H1 (cell line): ENCODE results near the gene POLR2L. TPM values are rescaled to one million over a fixed set of nuclear protein-coding genes. Genes with fewer than 3 reads are reported as not detected.

ENCODE experiments used
- CTCF ChIA-PET: fragments of 300-600 bp; sonication (Branson Sonifier 250); formaldehyde crosslinking; loops from one replicate; lab custom pipeline; 2021; ENCODE audit not compliant: partially characterized antibody; lab: Charles Lee
- POLR2A ChIA-PET: fragments of 300-600 bp; sonication (Branson Sonifier 250); formaldehyde crosslinking; loops from one replicate; lab custom pipeline; 2021; ENCODE audit warnings: inconsistent platforms; ENCODE audit not compliant: partially characterized antibody; lab: Charles Lee
- DNase-seq, 2 experiments: peaks; one replicate each; pipeline versions ENCODE4 v3.0.0 to v3.0.0-alpha.2; 2010 to 2022; ENCODE audit warnings: low spot score in 2 of 2, low read depth in 1 of 2, mixed read lengths in 1 of 2
- FAIRE-seq: peaks from 2 replicates; lab custom pipeline; 2011; peaks lifted over from hg19 to GRCh38; lab: Jason Lieb, UNC
- H2AFZ ChIP-seq: 2 replicates; pipeline ENCODE4 v1.8.1; 2012; ENCODE audit warnings: low read length, inconsistent platforms
- H2AK5ac ChIP-seq: 2 replicates; pipeline ENCODE4 v1.6.1; 2013; ENCODE audit warnings: low read depth, low read length
- H2BK120ac ChIP-seq: replicated peaks from 2 replicates; pipeline ENCODE3; 2013; ENCODE audit warnings: low read depth, low read length, inconsistent platforms
- H2BK12ac ChIP-seq: 2 replicates; pipeline ENCODE4 v1.6.1; 2013; ENCODE audit warnings: low read depth, low read length
- H2BK15ac ChIP-seq: 2 replicates; pipeline ENCODE4 v1.6.1; 2013; ENCODE audit warnings: low read length
- H2BK20ac ChIP-seq: 2 replicates; pipeline ENCODE4 v1.6.1; 2013; ENCODE audit warnings: low read length
- H2BK5ac ChIP-seq: 2 replicates; pipeline ENCODE4 v1.6.1; 2013; ENCODE audit warnings: low read depth, low read length
- H3K14ac ChIP-seq: 2 replicates; pipeline ENCODE4 v1.6.1; 2013; ENCODE audit warnings: inconsistent platforms; ENCODE audit not compliant: insufficient read length
- H3K18ac ChIP-seq: 2 replicates; pipeline ENCODE4 v1.6.1; 2013; ENCODE audit warnings: low read length; ENCODE audit errors: extremely low read depth
- H3K23ac ChIP-seq: 2 replicates; pipeline ENCODE4 v1.6.1; 2013; ENCODE audit warnings: inconsistent platforms; ENCODE audit not compliant: insufficient read length
- H3K23me2 ChIP-seq: 2 replicates; pipeline ENCODE4 v1.6.1; 2013; ENCODE audit warnings: low read depth, low read length
- H3K27ac ChIP-seq: 2 replicates; pipeline ENCODE4 v1.6.1; 2011; ENCODE audit warnings: low read depth, low read length, inconsistent platforms
- H3K27me3 ChIP-seq, 4 experiments: replicated peaks in 1 of 4; 1 replicate in 1 of 4; 2 replicates in 3 of 4; pipeline versions ENCODE4 v1.6.1 to v1.8.1; 2011 to 2013; ENCODE audit warnings: low read length in 3 of 4, mild to moderate bottlenecking in 3 of 4, inconsistent platforms in 2 of 4, mixed read lengths in 2 of 4, moderate library complexity in 1 of 4; ENCODE audit not compliant: control insufficient read depth in 3 of 4, insufficient read depth in 3 of 4; ENCODE audit errors: extremely low read depth in 1 of 4
- H3K36me3 ChIP-seq, 4 experiments: 2 replicates each; pipeline versions ENCODE4 v1.6.1 to v1.8.1; 2011 to 2013; ENCODE audit warnings: mild to moderate bottlenecking in 4 of 4, low read length in 3 of 4, moderate library complexity in 2 of 4, control low read depth in 1 of 4, inconsistent platforms in 1 of 4; ENCODE audit not compliant: insufficient read depth in 4 of 4, control insufficient read depth in 2 of 4
- H3K4ac ChIP-seq: replicated peaks from 2 replicates; pipeline ENCODE3; 2013; ENCODE audit warnings: low read length, low read depth, mixed read lengths, inconsistent platforms; ENCODE audit not compliant: insufficient read length
- H3K4me1 ChIP-seq, 4 experiments: replicated peaks in 1 of 4; 1 replicate in 1 of 4; 2 replicates in 3 of 4; pipeline versions ENCODE4 v1.6.1 to v1.8.1; 2011 to 2013; ENCODE audit warnings: low read length in 3 of 4, inconsistent platforms in 2 of 4, mixed read lengths in 1 of 4; ENCODE audit not compliant: insufficient read depth in 4 of 4, control insufficient read depth in 3 of 4
- H3K4me2 ChIP-seq, 2 experiments: 2 replicates each; pipeline versions ENCODE4 v1.6.1 to v1.8.1; 2011 to 2013; ENCODE audit warnings: low read depth in 2 of 2, low read length in 2 of 2, control low read depth in 1 of 2, inconsistent platforms in 1 of 2, mild to moderate bottlenecking in 1 of 2; ENCODE audit not compliant: insufficient read depth in 1 of 2
- H3K4me3 ChIP-seq, 4 experiments: fragments of 200-600, 300-600 bp in 1 of 4; sonication (generic), shearing (Covaris generic), sonication (Bioruptor Twin) in 1 of 4; 2 replicates each; pipeline versions ENCODE4 v1.5.1 to v1.8.1; 2011 to 2016; ENCODE audit warnings: low read length in 4 of 4, low read depth in 3 of 4, control low read depth in 2 of 4, inconsistent platforms in 2 of 4, mild to moderate bottlenecking in 2 of 4, mixed read lengths in 1 of 4, moderate library complexity in 1 of 4; ENCODE audit not compliant: insufficient read depth in 2 of 4; ENCODE audit errors: extremely low read depth in 1 of 4
- H3K56ac ChIP-seq: replicated peaks from 2 replicates; pipeline ENCODE3; 2013; ENCODE audit warnings: low read depth, mild to moderate bottlenecking, mixed read lengths, low read length, inconsistent platforms; ENCODE audit not compliant: insufficient read length
- H3K79me1 ChIP-seq: 2 replicates; pipeline ENCODE4 v1.6.1; 2013; ENCODE audit warnings: low read depth, low read length, control low read depth
- H3K79me2 ChIP-seq, 2 experiments: 2 replicates each; pipeline versions ENCODE4 v1.6.1 to v1.8.1; 2012 to 2013; ENCODE audit warnings: low read length in 2 of 2, mild to moderate bottlenecking in 2 of 2, inconsistent platforms in 1 of 2; ENCODE audit not compliant: insufficient read depth in 2 of 2, control insufficient read depth in 1 of 2
- H3K9ac ChIP-seq, 4 experiments: replicated peaks in 1 of 4; 1 replicate in 1 of 4; 2 replicates in 3 of 4; pipeline versions ENCODE4 v1.6.1 to v1.8.1; 2011 to 2013; ENCODE audit warnings: low read depth in 3 of 4, low read length in 3 of 4, control low read depth in 2 of 4, mild to moderate bottlenecking in 2 of 4, moderate library complexity in 2 of 4, inconsistent platforms in 1 of 4; ENCODE audit errors: extremely low read depth in 1 of 4
- H3K9me3 ChIP-seq, 2 experiments: 2 replicates each; pipeline versions ENCODE4 v1.6.1 to v1.8.1; 2012 to 2013; ENCODE audit warnings: mild to moderate bottlenecking in 2 of 2, moderate library complexity in 2 of 2, control low read depth in 1 of 2, inconsistent platforms in 1 of 2, low read depth in 1 of 2, low read length in 1 of 2, mixed read lengths in 1 of 2; ENCODE audit not compliant: insufficient read depth in 2 of 2
- H4K20me1 ChIP-seq, 2 experiments: replicated peaks in 1 of 2; 2 replicates each; pipeline versions ENCODE3 to v1.8.1; 2011 to 2013; ENCODE audit warnings: inconsistent platforms in 2 of 2, low read length in 2 of 2, mild to moderate bottlenecking in 1 of 2; ENCODE audit not compliant: insufficient read depth in 2 of 2, control insufficient read depth in 1 of 2
- H4K5ac ChIP-seq: 2 replicates; pipeline ENCODE4 v1.6.1; 2013; ENCODE audit warnings: low read length, low read depth, mixed read lengths, inconsistent platforms; ENCODE audit not compliant: insufficient read length
- H4K8ac ChIP-seq: 2 replicates; pipeline ENCODE4 v1.8.0; 2013; ENCODE audit warnings: mild to moderate bottlenecking, moderate library complexity, low read length, inconsistent platforms; ENCODE audit not compliant: insufficient read depth; ENCODE audit errors: extremely low read depth
- H4K91ac ChIP-seq: replicated peaks from 2 replicates; pipeline ENCODE3; 2013; ENCODE audit warnings: low read length, mixed read lengths, inconsistent platforms; ENCODE audit not compliant: insufficient read length
- BACH1 ChIP-seq: IDR thresholded peaks from 2 replicates; pipeline ENCODE4 v1.6.1; 2012; ENCODE audit warnings: low read length, improper control_type of control experiment
- FOSL1 ChIP-seq: IDR thresholded peaks from 2 replicates; pipeline ENCODE4 v1.6.1; 2011; ENCODE audit warnings: mild to moderate bottlenecking, low read depth, low read length, moderate library complexity; ENCODE audit not compliant: insufficient read depth
- JUND ChIP-seq: IDR thresholded peaks from 2 replicates; pipeline ENCODE4 v1.6.1; 2011; ENCODE audit warnings: mild to moderate bottlenecking, improper control_type of control experiment, low read length
- PHF8 ChIP-seq: fragments of 200-600 bp; sonication (generic); conservative IDR thresholded peaks from 2 replicates; pipeline ENCODE4 v1.7.1; 2012; ENCODE audit warnings: low read depth, mild to moderate bottlenecking, inconsistent platforms, low read length, moderate library complexity
- POLR2A ChIP-seq, 2 experiments: IDR thresholded peaks; 1 replicate in 1 of 2; 2 replicates in 1 of 2; pipeline ENCODE4 v1.6.1; 2011; ENCODE audit warnings: low read depth in 2 of 2, low read length in 2 of 2, mild to moderate bottlenecking in 2 of 2; ENCODE audit errors: control extremely low read depth in 1 of 2
- POLR2AphosphoS5 ChIP-seq: IDR thresholded peaks from 2 replicates; pipeline ENCODE4 v1.6.1; 2011; ENCODE audit warnings: low read depth, low read length
- RAD21 ChIP-seq, 2 experiments: IDR thresholded peaks in 1 of 2; conservative IDR thresholded peaks in 1 of 2; 2 replicates each; pipeline ENCODE4 v1.6.1; 2011; ENCODE audit warnings: low read depth in 2 of 2, low read length in 2 of 2, improper control_type of control experiment in 1 of 2, inconsistent platforms in 1 of 2, mild to moderate bottlenecking in 1 of 2, moderate library complexity in 1 of 2
- SIN3A ChIP-seq, 2 experiments: IDR thresholded peaks in 1 of 2; conservative IDR thresholded peaks in 1 of 2; 2 replicates each; pipeline ENCODE4 v1.6.1; 2011 to 2012; ENCODE audit warnings: low read length in 2 of 2, improper control_type of control experiment in 1 of 2, low read depth in 1 of 2, mild to moderate bottlenecking in 1 of 2
- WGBS, 2 experiments: shearing (Covaris generic) in 1 of 2; methylation state at CpG; one replicate each; pipeline versions ENCODE4 v1.1.6 to v1.1.7; 2013 to 2015; ENCODE audit warnings: low lambda C conversion rate in 2 of 2, mixed read lengths in 2 of 2, inconsistent platforms in 1 of 2, low coverage in 1 of 2, missing lambda C conversion rate in 1 of 2; ENCODE audit not compliant: insufficient replicate concordance in 2 of 2, insufficient coverage in 1 of 2, insufficient read length in 1 of 2; ENCODE audit errors: extremely low coverage in 1 of 2, missing lambda C conversion rate in 1 of 2; 5-methylcytosine and 5-hydroxymethylcytosine counted together
- polyA plus RNA-seq, 7 experiments: library from polyadenylated mRNA; depleted of rRNA in 3 of 7; stranded (reverse) in 5 of 7; unstranded in 2 of 7; fragments of >200 nt in 5 of 7; fragments of 200-250 nt in 2 of 7; gene quantifications; 1 replicate in 5 of 7; 2 replicates in 1 of 7; 4 replicates in 1 of 7; pipeline versions ENCODE4 v1.2.1 to v1.2.3, GENCODE V29; 2011 to 2013; ENCODE audit warnings: missing spikeins in 2 of 7, mixed read lengths in 2 of 7
- total RNA-seq: library from RNA; stranded (reverse); fragmentation: NEBNext Ultra II Directional; extraction: Animal tissue kit (Norgen Biotek cat#: 25700); gene quantifications from 2 replicates; pipeline ENCODE4 v1.2.1, GENCODE V29; 2021
- TF ChIP-seq, protein P1 (sequence below): IDR thresholded peaks from 2 replicates; pipeline ENCODE4 v1.6.1; 2012; ENCODE audit warnings: inconsistent platforms

The POLR2L gene
- total and polyA plus RNA-seq, 2 of the 8 experiments (the other 6 are each of a cell fraction or from before 2014, with no cell fraction given) = 140 to 151 TPM

DNA sequence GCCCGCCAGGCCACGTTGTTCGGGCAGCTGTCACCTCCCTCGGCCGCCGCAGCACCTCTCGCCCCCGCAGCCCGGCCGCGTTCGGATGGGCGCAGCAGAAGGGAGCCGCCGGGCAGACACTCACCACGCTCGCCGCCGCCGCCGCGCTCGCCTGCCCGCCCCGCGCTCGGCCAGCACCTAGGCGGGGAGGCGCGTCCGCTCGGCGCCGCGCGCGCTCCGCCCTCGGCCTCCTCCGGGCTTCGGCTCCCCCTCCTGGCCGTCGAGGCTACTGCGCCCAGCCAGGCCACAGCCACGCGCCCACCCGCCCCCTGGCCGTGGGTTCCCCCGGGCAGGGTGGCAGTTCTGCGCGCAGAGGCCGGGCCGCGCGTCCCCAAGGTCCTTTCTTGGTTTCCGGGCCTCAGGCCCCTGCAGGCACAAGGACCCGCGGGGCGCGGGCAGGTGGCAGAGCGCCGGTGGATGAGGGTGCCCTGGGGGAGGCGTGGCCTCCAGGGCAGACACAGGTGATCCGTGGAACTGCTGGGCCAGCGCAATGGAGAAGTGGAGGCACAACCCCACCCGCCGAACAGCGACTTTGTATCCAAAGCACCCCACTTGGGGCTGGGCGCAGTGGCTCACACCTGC lies 44.1 kb downstream of the POLR2L start, which contains the start of gene SLC25A22:
SLC25A22 (minus strand) TSS at position 189 of the 621 bp plus-strand sequence. CDS start 3,275 bp downstream, outside the sequence.
- Histone ChIP-seq H4K91ac (peak within 1 kb of the TSS; percentile 99), H2BK5ac (peak within 1 kb of the TSS; percentile 91; the same call in 1 of the 2 replicates), H3K4ac (peak within 1 kb of the TSS; percentile 85), H3K56ac (peak within 1 kb of the TSS; percentile 59), H2AK5ac (no peak within 1 kb of the TSS), H3K79me2 (peaks cover 0 to 5% of the 10 kb centered on the region in 2 experiments; a peak in 1 of 4 replicates), H3K79me1 (0 out of 2 replicates have a peak, but pooled peaks cover 4% of the 10 kb centered on the region), H3K9ac (peak within 1 kb of the TSS; percentile 26 to 83 (median 74); a peak in 6 of 7 replicates), H3K4me2 (peak within 1 kb of the TSS; percentile 84 to 92), H3K18ac (peak within 1 kb of the TSS; percentile 95), H2BK120ac (no peak within 1 kb of the TSS), H4K20me1 (peaks cover 0 to 12% of the 10 kb centered on the region in 2 experiments), H3K27ac (no peak within 1 kb of the TSS; the same call in 1 of the 2 replicates), H2AFZ (no peak within 1 kb of the TSS), H3K23me2 (peaks cover 7% of the 10 kb centered on the region), H2BK12ac (peak within 1 kb of the TSS; percentile 53; the same call in 1 of the 2 replicates), H4K8ac (peak within 1 kb of the TSS; percentile 85), H3K4me1 (peaks cover 4 to 20% (median 15%) of the 10 kb centered on the region in 4 experiments), H3K9me3 (no peaks in the 10 kb centered on the region), H2BK15ac (no peak within 1 kb of the TSS), H3K23ac (no peak within 1 kb of the TSS), H4K5ac (peak within 1 kb of the TSS; percentile 62), H3K14ac (no peak within 1 kb of the TSS), H2BK20ac (no peak within 1 kb of the TSS), H3K27me3 (no peaks in the 10 kb centered on the region), H3K36me3 (peaks cover 3 to 34% (median 6%) of the 10 kb centered on the region in 4 experiments; a peak in 5 of 8 replicates), H3K4me3 (peak within 1 kb of the TSS; percentile 65 to 85 (median 81))
- CTCF ChIA-PET = interaction anchor here (0.7 to 1.3 kb wide), 6 partner anchors 12 to 239 kb away, joined by 3 to 6 read pairs (median 4); no protein-coding TSS in a partner anchor
- POLR2A ChIA-PET = interaction anchor here (0.8 to 53.0 kb wide), 6 partner anchors 8 to 156 kb away, joined by 3 to 1917 read pairs (median 5); partner anchors contain the start of genes CD151, CEND1, CRACR2B and PNPLA2
- peak in 1 of 2 experiments; percentile 93 for DNase-seq
- 25% methylated on average over 23 of the region's 69 CpGs; no CpG with 5 or more reads in 1 of the 2 experiments for WGBS, 2 experiments
- no peak for FAIRE-seq
- TF ChIP-seq SIN3A (conservative IDR thresholded peaks at IDR 0.05 in 1 of 2, IDR thresholded peaks at IDR 0.05 in 1 of 2; ENCODE audit: low read depth in 1 of 2, low read length in 2 of 2) = peak in 1 of 2 experiments; percentile 73; a peak in 2 of 4 replicates
- TF ChIP-seq, protein P1, sequence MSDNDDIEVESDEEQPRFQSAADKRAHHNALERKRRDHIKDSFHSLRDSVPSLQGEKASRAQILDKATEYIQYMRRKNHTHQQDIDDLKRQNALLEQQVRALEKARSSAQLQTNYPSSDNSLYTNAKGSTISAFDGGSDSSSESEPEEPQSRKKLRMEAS = peak; percentile 50
- peak; percentile 82 for TF ChIP-seq BACH1
- TF ChIP-seq FOSL1 = no peak
- peak in 1 of 2 experiments; percentile 28; a peak in 1 of 3 replicates for TF ChIP-seq POLR2A (IDR thresholded peaks at IDR 0.05; ENCODE audit: control extremely low read depth in 1 of 2, low read depth in 2 of 2, low read length in 2 of 2)
- peak; percentile 32 to 68; a peak in 3 of 4 replicates for TF ChIP-seq RAD21 (IDR thresholded peaks at IDR 0.05 in 1 of 2, conservative IDR thresholded peaks at IDR 0.05 in 1 of 2; ENCODE audit: low read depth in 2 of 2, low read length in 2 of 2)
- no peak for TF ChIP-seq JUND
- TF ChIP-seq POLR2AphosphoS5 = peak; percentile 27; the same call in 1 of the 2 replicates
- TF ChIP-seq PHF8 = peak; percentile 48
